Measurements from ENCODE around the gene REC8. TPM values are rescaled to one million over a fixed set of nuclear protein-coding genes. Genes with fewer than 3 reads are reported as not detected.

The REC8 gene
- total RNA-seq, 1 donor from 2014 or later, result 158 TPM

GRCh38 chr14:24150993-24151392 lies 20.9 kb upstream of the REC8 start:
- H3K4me3 ChIP-seq (ENCODE audit: low read depth, low read length), result no peak overlapping the region
- no peak for TF ChIP-seq CTCF (conservative IDR thresholded peaks at IDR 0.05; ENCODE audit: low read depth, low read length)
- no peak for DNase-seq (ENCODE audit: low read depth)

GRCh38 chr14:24151404-24152080 lies 20.3 kb upstream of the REC8 start:
- H3K4me3 ChIP-seq (ENCODE audit: low read depth, low read length), result no peak overlapping the region
- DNase-seq (ENCODE audit: low read depth), result no peak
- TF ChIP-seq CTCF (conservative IDR thresholded peaks at IDR 0.05; ENCODE audit: low read depth, low read length), result no peak

GRCh38 chr14:24155100-24155499 lies 16.8 kb upstream of the REC8 start:
- no peak overlapping the region for H3K4me3 ChIP-seq (ENCODE audit: low read depth, low read length)
- DNase-seq (ENCODE audit: low read depth), result no peak
- no peak for TF ChIP-seq CTCF (conservative IDR thresholded peaks at IDR 0.05; ENCODE audit: low read depth, low read length)

DNA sequence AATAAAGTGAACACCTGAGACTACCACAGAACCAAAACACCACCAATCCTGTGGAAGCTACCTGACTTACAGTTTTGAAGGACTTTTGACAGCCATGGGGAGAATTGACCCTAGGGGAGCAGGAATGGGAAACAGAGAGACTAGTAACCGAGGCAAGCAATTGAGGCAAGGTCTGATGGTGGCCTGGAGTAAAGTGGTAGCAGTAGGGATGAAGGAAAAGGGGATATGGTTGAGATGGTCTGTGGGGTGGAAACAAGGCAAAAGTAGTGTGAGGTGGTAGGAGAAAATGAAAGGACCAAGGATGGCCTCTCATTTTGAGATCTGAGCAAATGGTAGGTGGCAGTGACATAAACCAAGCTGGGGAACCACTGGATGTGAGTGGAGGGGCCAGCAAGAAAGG lies 15.0 kb upstream of the REC8 start:
- DNase-seq (ENCODE audit: low read depth), result no peak
- no peak overlapping the region for H3K4me3 ChIP-seq (ENCODE audit: low read depth, low read length)
- no peak for TF ChIP-seq CTCF (conservative IDR thresholded peaks at IDR 0.05; ENCODE audit: low read depth, low read length)

DNA sequence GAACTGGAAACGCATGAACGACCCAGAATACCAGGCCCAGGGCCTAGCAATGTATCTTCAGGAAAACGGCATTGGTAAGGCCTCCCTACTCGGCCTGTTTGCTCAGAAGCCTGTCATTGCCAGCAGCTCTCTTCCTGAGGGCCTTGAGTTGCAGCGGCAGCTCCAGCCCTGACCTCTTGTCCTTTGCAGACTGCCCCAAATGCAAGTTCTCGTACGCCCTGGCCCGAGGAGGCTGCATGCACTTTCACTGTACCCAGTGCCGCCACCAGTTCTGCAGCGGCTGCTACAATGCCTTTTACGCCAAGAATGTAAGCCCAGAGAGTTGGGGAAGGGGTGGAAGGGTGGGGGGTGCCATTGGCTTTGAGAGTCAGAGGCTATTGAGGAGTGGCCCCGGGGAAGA lies 14.5 kb upstream of the REC8 start:
- no peak for DNase-seq (ENCODE audit: low read depth)
- no peak overlapping the region for H3K4me3 ChIP-seq (ENCODE audit: low read depth, low read length)
- no peak for TF ChIP-seq CTCF (conservative IDR thresholded peaks at IDR 0.05; ENCODE audit: low read depth, low read length)

GRCh38 chr14:24159777-24160498 lies 11.9 kb upstream of the REC8 start:
- DNase-seq (ENCODE audit: low read depth), result no peak
- no peak overlapping the region for H3K4me3 ChIP-seq (ENCODE audit: low read depth, low read length)
- no peak for TF ChIP-seq CTCF (conservative IDR thresholded peaks at IDR 0.05; ENCODE audit: low read depth, low read length)

- no peak for DNase-seq (ENCODE audit: low read depth)
- no peak for TF ChIP-seq CTCF (conservative IDR thresholded peaks at IDR 0.05; ENCODE audit: low read depth, low read length)
- no peak overlapping the region for H3K4me3 ChIP-seq (ENCODE audit: low read depth, low read length)
These were observed 11.4 kb upstream of the REC8 start for GRCh38 chr14:24160499-24160849.
